Measurements from ENCODE around the gene FCRLA.

- TF ChIP-seq CTCF (IDR thresholded peaks at IDR 0.05; ENCODE audit: low read depth, low read length, poor library complexity, severe bottlenecking): no peak
- TF ChIP-seq EZH2phosphoT487 (IDR thresholded peaks at IDR 0.05; ENCODE audit: borderline replicate concordance, low read length): no peak
Observed at GRCh38 chr1:161739865-161740566, 33.0 kb downstream of the FCRLA start.

Data from DOHH2 (cell line).